Measurements from ENCODE around the gene NCK1. TPM values are rescaled to one million over a fixed set of nuclear protein-coding genes. Genes with fewer than 3 reads are reported as not detected.
A peak's percentile ranks its signal among the peaks of the same experiment; 100 is the strongest.

Gene NCK1
- total RNA-seq, 1 experiment from 2014 or later, result 15.3 TPM

GRCh38 chr3:136819731-136820679 lies 42.0 kb upstream of the NCK1 start:
- ATAC-seq (peak; percentile 54), DNase-seq (peak; percentile 19)
- no TSS peak for BruUV-seq (replicated peaks)
- peak overlapping the region; percentile 87 for H3K4me2 ChIP-seq (ENCODE audit: low read length)
- intact Hi-C loops (cut with micrococcal nuclease), result loop anchor here (5.0 kb wide), 1 partner anchor 192 kb away; no protein-coding TSS in a partner anchor
- no peaks in the 10 kb centered on the region for H4K20me1 ChIP-seq (ENCODE audit: low read length)
- H3K36me3 ChIP-seq (ENCODE audit: low read depth, low read length), result no peaks in the 10 kb centered on the region
- H3K27ac ChIP-seq (ENCODE audit: low read length), result no peak overlapping the region; the same call in 1 of the 2 replicates
- peak overlapping the region; percentile 60 for H3K9ac ChIP-seq (ENCODE audit: low read length)
- peak overlapping the region; percentile 70 for H3K4me3 ChIP-seq (ENCODE audit: low read length)
- CTCF ChIA-PET, result no interaction called here
- peak overlapping the region; percentile 93 for H2AFZ ChIP-seq (ENCODE audit: low read length)
- POLR2A ChIA-PET (ENCODE audit: unreplicated experiment), result no interaction called here
- H3K79me2 ChIP-seq (ENCODE audit: low read length), result no peaks in the 10 kb centered on the region
- no peaks in the 10 kb centered on the region for H3K27me3 ChIP-seq (ENCODE audit: low read length)
- no peaks in the 10 kb centered on the region for H3K9me3 ChIP-seq (ENCODE audit: low read length)
- H3F3A ChIP-seq (ENCODE audit: low read length, unreplicated experiment), result no peaks in the 10 kb centered on the region
- peaks cover 6% of the 10 kb centered on the region; the same call in 1 of the 2 replicates for H3K4me1 ChIP-seq (ENCODE audit: insufficient read depth, low read length)
- no peaks in the 10 kb centered on the region for H3K9me2 ChIP-seq (replicated peaks; ENCODE audit: low read length)
- no peak for TF ChIP-seq EZH2phosphoT487 (IDR thresholded peaks at IDR 0.05; ENCODE audit: borderline replicate concordance, low read length)
- no peak for TF ChIP-seq CTCF (conservative IDR thresholded peaks at IDR 0.05; ENCODE audit: low read depth, low read length)
- TF ChIP-seq EZH2 (IDR thresholded peaks at IDR 0.05; ENCODE audit: low read length, unreplicated experiment), result no peak

- H3K4me2 ChIP-seq (ENCODE audit: low read length), result no peak overlapping the region
- no peak overlapping the region for H3K9ac ChIP-seq (ENCODE audit: low read length)
- H3K9me3 ChIP-seq (ENCODE audit: low read length), result no peaks in the 10 kb centered on the region
- H3K36me3 ChIP-seq (ENCODE audit: low read depth, low read length), result no peaks in the 10 kb centered on the region
- H3K27me3 ChIP-seq (ENCODE audit: low read length), result no peaks in the 10 kb centered on the region
- no peak overlapping the region for H3K27ac ChIP-seq (ENCODE audit: low read length)
- CTCF ChIA-PET, result no interaction called here
- H3K9me2 ChIP-seq (replicated peaks; ENCODE audit: low read length), result no peaks in the 10 kb centered on the region
- H2AFZ ChIP-seq (ENCODE audit: low read length), result no peak overlapping the region
- H3K79me2 ChIP-seq (ENCODE audit: low read length), result no peaks in the 10 kb centered on the region
- DNase-seq (no peak), ATAC-seq (no peak)
- H4K20me1 ChIP-seq (ENCODE audit: low read length), result no peaks in the 10 kb centered on the region
- H3K4me3 ChIP-seq (ENCODE audit: low read length), result no peak overlapping the region
- POLR2A ChIA-PET (ENCODE audit: unreplicated experiment), result no interaction called here
- intact Hi-C loops (cut with micrococcal nuclease), result no loop called here
- H3K4me1 ChIP-seq (ENCODE audit: insufficient read depth, low read length), result no peaks in the 10 kb centered on the region
- TF ChIP-seq CTCF (conservative IDR thresholded peaks at IDR 0.05; ENCODE audit: low read depth, low read length), result no peak
- TF ChIP-seq EZH2phosphoT487 (IDR thresholded peaks at IDR 0.05; ENCODE audit: borderline replicate concordance, low read length), result no peak
- TF ChIP-seq EZH2 (IDR thresholded peaks at IDR 0.05; ENCODE audit: low read length, unreplicated experiment), result no peak
- BruUV-seq (replicated peaks), result no TSS peak
- no peaks in the 10 kb centered on the region for H3F3A ChIP-seq (ENCODE audit: low read length, unreplicated experiment)
These were observed 30.5 kb upstream of the NCK1 start for GRCh38 chr3:136831461-136831860.

Data from PC-3 (cell line).